GM18508 (cell line): Measurements from ENCODE around the gene GALNTL6.

Experiments
- ATAC-seq: cut with Tn5 transposase; IDR thresholded peaks from one replicate; pipeline ENCODE4 v1.9.1; 2021; ENCODE audit warnings: moderate number of reproducible peaks; ENCODE audit not compliant: insufficient read depth, unreplicated experiment

Gene GALNTL6

DNA sequence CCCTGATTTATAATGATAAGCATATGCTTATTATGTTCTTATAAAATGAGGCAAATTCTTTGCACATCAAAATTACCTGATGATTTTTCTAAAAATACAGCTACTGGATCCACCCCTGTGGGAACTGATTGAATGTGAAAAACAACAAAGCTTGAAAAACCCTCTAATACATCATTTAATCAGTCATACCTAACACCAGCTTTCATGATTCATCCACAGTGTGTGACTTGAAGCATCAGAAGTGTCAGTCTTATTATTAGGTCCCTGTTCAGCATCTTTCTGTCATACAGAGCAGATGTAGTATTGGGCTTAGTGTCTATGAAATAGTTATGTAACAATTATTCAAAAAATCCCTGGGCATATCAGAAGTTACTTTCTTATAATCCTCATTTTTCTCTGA, 684.1 kb downstream of the GALNTL6 start:
- ATAC-seq = no peak

DNA sequence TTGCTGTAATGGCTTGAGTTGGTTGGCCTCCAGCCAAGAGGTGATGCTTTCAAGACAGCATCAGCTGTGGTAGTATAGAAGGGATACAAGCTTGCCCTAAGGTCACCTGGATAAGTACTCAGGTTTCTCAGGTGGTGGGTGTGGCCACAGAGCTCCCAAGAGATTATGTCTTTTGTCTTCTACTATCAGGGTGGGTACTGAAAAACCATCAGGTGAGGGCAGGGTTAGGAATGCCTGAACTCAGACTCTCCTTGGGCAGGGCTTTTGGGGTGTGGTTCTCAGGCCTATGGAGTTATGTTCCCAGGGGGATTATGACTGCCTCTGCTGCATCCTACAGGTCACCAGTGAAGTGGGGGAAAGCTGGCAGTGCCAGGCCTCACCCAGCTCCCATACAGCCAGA, 700.8 kb downstream of the GALNTL6 start:
- ATAC-seq = no peak

DNA sequence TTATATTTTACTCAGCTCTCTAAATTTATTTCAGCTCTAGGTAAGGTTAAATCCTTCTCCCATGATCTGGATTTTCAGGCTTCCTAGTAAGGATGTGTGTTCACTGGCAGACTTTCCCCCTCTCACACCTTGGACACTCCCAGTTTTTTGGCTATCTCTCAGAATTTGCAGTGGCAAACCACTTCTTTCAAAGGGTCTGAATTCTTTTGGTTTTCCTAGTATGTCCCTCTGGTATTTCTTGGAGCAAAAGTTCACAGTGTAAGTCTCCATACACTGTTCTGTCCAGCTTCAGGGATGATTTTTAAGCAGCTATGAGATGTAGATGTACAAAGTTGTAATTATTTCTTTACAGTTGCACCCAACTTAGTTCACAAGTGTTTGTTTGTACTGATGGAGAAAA, 701.6 kb downstream of the GALNTL6 start:
- no peak for ATAC-seq

DNA sequence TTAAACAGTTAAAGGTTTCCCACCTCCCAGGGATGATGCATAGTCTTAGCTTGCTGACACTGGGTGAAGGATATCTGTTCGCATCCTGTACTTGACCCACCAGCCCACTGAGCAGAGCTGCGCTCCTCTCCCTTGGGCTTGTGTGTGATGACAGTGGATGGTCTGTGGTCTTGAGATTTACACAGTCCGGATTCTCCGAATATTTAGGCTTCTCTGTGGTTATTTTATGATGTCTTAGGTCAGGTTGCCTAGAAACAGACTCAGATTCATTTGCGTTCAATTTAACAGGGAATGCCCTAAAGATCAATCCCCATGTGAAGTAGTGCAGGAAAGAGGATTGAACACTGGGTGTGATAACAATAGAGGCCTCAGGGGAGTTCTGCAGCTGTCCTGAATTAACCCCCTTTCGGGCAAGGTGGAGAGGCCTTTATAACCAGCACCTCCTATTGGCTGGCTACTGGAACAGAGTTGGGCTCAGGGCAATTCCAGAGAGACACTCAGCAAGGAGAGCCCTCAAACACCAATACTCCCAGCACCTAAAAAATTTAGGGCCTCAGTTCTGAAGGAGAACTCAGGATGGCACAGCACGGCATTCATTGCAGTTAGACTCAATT, 702.2 kb downstream of the GALNTL6 start:
- ATAC-seq = no peak

DNA sequence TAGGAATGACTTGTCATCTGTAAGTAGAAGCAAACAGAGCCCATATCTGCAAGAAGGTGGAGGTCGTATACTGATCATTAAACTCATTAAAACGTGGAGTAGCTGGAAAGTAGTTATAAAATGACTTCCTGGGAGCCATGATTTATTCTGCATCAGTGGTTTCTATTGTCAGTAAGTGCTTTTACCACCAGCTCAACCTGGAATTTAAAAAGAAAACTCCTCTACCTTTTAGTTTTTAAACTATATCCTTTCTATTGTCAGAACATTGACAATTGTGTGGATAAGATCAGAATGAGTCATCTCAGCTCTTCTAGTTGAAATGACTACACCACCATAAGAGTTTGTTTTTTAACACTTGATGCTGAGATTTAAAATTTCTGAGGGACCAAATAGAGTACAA, 704.2 kb downstream of the GALNTL6 start:
- ATAC-seq = no peak

DNA sequence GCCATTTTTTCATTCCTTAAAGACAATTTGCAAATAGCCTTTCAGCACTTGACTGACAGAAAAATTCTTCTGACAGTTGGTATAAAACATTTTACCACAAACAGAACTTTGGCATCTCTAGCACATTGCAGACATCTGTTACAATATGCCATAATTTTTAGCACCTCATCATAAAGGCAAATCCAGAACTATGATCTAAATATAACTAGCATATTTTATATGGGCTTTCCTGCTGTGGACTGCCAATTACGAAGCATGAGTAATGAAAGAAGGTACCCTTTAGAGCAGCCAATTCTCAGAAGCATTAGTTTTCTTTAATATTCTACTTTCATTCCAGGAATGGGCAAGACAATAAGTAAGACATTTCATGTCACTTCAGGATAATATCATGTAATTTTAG, 708.0 kb downstream of the GALNTL6 start:
- no peak for ATAC-seq

DNA sequence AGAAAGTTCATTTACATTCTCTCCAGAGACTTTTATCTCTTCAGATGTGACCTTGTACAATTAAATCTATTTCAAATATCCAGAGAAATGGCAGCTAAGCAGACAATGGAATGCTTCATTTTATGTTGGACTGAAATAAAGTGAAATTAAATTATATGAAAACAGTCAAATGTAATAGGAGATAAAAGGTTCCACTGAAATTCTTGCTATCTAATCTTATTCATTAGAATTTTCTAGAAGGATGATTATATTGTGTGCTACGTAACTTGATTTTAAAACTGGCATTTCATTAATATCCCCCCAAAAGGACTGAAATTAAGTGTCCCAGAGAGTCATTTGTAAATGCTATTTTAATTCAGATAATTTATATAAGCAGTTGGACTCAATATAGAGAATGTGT, 708.5 kb downstream of the GALNTL6 start:
- no peak for ATAC-seq

DNA sequence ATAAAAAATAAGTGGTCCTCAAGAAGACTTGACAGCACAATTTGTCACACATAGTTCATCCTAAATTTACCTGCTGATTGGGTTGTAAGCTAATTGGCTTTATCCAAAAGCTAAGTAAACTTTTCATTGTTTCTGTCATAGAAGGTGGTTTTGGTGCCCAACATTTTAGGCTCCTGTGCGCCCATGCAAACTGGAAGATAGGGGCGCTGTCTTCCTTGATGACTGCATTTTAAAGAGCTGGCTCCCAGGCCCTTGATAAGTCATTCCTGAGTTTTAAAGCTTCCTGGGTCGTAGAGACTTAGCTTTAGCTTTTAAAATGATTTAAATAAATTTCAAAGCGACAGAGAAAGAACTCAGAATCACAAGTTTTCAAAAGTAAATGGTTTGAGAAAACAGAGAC, 730.0 kb downstream of the GALNTL6 start:
- no peak for ATAC-seq

DNA sequence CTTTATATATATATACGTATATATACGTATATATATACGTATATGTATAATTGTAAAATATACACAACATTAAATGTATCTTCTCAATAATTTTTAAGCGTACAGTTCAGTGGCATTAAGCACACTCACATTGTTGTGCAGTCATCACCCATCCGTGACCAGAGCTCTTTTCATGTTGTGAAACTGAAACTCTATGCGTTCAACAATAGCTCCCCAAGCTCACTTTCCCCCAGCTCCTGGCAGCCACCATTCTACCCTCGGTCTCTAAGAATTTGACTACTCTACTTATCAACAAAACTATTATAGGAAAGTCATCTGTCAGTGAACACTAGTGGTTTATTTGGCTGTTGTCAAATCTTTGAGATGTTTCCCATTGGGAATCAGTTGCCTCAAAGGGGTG, 733.6 kb downstream of the GALNTL6 start:
- ATAC-seq = peak; percentile 73

DNA sequence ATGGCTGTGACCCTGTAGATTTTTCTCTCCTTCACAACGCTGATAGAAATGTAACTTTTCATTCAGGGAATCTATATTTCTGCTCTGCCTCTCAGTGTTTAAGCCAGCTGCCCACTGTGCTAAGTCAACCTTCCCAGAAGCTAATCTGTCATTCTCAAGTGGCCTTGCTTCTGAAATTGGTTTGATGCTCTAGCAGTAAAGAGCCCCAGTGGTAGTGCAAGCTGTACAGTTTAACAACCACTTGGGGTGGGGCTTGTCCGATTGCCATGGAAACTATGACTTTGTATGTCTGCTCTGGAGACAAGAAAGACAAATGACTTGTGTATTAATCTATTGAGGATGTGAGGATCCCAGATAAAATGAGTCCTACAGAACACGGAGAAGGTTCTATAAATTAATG, 734.5 kb downstream of the GALNTL6 start:
- no peak for ATAC-seq

DNA sequence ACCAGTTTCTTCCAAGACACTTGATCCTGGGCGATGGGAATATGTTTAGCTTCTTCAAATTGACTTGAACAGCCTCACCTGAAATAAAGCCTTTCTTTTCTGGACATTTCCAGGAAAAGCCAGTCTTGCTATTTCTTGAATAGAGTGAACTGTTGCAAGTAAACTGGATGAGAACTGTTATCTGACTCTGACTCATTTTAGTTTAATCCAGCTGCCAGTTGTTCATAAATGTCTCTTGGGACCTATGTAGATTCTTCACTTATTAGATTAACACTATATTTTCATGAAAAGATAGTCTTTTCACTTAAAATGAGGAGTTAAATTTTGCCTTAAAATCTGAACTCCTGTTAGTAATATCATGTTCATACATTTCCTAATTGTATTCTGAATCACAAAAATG, 740.0 kb downstream of the GALNTL6 start:
- ATAC-seq = no peak

DNA sequence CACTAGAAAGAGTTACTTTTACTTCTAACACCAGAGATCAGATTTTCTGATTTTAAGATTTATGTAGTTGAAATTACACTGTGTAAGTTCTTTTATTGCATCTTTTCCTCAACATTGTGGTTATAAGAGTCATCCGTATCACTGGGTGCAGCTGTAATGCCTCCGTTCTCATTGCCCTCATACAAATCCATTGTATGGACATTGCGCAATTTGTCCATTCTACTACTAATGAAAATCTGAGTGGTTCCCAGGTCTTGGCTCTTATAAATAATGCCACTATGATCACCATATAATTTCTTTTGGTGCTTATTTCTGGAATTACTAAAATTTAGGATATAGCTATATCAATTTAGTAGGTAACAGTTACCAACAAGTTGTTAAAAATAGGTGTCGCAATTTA, 741.4 kb downstream of the GALNTL6 start:
- no peak for ATAC-seq

DNA sequence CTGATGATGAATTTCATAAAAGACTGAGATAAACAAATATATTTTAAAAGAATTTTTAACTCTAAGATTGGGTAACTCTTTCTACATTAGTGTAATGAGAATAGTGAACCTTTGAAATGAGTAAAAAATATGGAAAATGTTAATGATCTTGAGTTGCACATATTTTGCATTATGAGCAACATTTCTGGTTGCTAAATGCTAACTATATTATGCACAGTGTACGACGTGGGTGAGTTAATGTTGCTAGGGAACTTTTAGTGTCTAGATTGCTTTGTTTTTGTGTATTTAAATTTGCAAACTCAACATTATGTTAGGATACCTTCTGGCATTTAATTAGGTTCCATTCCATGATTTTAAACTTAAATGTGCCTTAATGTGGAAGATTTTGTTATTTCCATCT, 742.5 kb downstream of the GALNTL6 start:
- ATAC-seq = no peak

DNA sequence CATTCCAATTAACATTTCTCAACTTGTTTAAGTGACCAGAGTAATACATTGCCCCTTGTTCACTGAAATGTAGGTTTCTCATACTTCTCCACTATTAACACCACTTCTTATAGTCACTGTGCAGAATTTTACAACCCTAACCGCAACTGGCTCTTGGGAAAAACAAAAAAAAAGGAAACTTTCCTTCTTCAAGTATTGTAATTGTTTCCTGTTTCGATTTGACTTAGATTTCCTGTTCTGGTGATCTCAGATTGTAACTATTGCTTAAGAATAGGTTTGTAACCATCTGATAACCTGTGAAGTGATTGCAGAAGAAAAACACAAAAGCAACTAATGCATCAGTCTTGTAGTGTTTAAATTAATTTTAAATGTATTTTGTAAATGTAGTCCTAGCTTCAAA, 760.7 kb downstream of the GALNTL6 start:
- no peak for ATAC-seq

DNA sequence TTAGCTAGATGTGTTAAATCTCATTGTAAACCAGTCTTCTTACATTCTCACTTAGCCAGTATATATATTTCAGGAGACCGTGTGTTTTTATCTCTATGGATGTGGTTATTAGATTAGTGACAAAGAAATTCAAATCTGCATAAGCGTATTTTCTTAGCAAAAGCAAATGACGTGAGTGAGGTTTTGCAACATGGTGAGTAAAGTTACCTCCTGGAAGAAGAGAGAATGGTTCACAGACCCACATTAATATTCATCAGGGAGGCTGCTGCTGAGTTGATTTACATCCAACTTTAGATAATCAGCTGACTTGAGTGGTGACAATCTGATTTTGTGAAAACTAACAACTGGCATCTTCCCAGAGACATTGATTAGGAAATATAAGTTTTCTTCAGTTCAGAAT, 765.5 kb downstream of the GALNTL6 start:
- ATAC-seq = no peak

DNA sequence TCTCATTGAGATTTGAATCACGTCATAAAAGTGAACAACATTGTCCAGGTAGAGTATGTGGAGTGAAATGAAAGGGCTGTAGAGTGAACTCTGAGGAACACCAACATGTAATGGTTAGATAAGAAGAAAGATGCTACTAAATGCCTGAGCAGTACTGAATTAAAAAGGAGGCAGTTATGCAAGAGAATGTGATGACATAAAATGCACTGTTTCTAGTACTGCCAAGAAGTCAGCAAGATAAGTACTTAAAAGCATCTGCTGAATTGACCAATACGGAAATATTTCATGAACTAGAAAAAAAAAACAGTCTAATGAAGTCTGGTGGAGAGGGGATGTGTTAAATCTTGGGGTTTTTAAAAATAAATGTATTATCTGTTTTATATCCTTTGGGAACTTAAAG, 771.6 kb downstream of the GALNTL6 start:
- ATAC-seq = no peak

DNA sequence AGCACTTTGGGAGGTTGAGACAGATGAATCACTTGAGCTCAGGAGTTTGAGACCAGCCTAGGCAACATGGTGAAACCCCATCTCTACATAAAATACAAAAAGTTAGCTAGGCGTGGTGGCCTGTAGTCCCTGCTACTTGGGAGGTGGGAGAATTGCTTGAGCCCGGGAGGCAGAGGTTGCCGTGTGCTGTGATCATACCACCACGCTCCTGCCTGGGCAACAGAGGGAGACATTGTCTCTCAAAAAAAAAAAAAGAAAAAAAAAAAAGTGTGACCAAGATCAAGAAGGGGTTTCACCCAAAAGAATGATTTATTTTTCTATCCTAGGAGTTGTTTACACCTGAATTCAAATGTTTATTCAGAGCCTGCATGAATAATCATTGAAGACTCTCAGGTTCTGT, 783.0 kb downstream of the GALNTL6 start:
- ATAC-seq = no peak

DNA sequence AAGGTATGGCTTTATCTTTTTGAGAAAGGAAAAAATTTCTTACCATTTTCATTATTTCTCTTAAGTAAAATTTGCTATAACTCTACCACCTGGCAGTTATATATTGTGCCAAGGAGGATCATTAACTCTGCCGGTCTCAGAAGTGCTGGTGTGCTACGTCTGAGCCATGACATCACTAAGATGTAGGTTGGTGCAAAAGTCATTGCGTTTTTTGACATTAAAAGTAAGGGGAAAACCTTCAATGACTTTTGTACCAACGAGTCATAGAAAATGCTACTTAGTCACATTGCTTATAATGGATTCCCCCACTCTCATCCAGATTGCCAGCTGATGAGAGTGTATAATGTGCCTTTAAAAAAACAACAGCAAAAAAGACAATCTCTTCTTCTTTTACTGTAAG, 786.4 kb downstream of the GALNTL6 start:
- no peak for ATAC-seq

DNA sequence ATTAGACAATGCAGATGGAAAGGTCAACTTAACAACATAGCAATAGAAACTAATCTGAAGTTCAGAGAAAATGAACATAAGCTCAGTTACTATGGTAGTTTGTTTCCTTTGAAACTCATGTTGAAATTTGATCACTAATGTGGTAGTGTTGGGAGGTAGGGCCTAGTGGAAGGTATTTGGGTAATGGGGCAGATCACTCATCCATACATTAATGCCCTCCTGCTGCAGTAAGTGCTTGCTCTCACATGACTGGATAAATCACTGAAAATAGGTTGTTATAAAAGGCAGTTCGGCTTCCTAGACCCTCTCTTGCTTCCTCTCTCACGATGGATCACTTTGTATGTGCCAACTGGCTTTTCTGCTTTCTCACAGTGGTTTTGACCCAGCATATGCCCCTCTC, 788.0 kb downstream of the GALNTL6 start:
- no peak for ATAC-seq

DNA sequence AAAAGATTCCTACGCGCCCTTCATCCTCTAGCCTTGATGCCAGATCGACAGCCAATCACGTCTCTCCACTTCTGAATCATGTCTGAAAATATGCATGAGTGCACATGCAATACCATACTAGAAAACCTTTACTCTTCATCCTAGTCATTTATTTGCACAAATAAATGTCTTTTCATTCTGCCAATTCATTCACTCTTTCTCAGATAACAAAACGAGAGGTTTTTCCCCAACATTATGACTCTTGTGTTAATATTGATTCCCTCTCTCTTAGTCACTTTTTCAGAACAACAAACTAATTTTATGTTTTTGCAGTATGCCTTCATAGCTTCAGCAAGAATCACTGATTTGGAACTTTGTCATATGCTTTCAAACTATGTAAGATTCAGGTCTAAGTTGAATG, 806.0 kb downstream of the GALNTL6 start:
- ATAC-seq = no peak

DNA sequence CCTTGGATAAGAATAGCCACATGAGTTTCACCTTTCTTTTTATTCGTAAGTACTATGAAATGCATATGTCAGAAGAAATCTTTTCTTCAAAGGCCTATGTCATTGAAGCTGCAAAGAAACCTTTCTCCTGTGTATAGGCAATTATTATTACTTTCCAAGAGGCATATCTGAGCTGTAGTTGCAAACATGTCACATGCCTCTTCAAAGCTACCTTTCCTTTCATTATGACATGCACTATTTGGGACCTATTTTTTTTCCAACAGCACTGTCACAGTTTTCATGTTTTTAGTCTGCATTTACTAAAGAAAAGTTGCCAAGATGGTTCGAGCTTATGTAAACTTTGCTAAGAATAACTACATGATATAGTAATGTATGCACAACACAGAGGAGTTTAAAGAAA, 806.6 kb downstream of the GALNTL6 start:
- ATAC-seq = no peak

DNA sequence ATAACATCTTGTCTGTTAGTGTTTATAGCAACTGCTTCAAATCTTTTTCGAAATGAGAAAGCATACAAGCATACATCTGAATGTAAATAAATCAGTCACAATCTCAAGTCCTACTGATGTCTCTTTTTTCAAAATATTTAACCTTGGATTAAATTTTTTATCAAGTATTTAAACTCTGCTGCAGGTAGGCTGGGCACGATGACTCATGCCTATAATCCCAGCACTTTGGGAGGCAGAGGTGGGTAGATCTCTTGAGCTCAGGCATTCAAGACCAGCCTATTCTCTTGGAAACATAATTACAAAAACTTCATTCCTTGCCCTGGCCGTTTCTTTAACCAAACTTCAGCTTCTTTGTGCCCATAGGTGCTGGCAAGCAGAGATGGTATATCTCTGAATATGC, 815.1 kb downstream of the GALNTL6 start:
- no peak for ATAC-seq

DNA sequence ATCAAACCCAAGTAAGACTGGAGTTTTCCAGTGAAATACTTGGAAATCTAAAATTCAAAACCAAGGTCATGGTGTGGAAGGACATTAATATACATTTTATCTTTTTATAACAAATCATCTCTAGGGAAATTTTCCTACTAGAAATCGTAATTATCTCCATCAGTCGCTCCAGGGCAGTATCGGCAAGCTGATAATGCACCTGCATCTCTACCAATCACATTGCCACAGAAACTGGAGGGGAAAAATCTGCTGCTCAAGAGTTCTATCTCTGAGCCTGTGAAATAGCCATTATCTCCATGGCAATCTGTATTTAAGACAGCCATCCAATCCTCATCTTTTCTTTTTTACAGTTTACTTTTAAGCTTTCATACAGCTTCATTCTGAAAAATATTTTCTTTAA, 817.1 kb downstream of the GALNTL6 start:
- no peak for ATAC-seq
